ENCODE results near the gene TEX54.

DNA sequence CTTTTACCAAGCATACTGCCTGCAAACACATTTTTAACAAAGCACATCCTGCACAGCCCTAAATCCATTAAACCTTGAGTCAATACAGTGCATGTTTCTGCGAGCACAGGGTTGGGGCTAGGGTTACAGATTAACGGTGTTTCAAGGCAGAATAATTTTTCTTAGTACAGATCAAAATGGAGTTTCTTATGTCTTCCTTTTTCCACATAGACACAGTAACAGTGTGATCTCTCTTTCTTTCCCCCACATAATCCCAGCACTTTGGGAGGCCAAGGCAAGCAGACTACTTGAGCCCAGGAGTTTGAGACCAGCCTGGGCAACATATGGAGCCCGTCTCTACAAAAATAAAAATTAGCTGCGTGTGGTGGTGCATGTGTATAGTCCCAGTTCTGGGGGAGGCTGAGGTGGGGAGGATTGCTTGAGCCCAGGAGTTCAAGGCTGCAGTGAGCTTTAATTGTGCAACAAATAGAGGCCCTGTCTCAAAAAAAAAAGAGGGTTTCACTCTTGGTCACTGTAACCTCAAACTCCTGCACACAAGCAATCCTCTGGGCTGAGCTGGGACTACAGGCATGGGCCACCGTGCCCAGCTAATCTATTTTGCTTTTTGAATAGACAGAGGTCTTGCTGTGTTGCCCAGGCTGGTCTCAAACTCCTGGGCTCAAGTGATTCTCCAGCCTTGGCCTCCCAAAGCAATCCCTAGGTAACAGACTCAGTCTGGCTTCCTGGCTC lies 28.4 kb upstream of the TEX54 start:
- TF ChIP-seq, protein P1, sequence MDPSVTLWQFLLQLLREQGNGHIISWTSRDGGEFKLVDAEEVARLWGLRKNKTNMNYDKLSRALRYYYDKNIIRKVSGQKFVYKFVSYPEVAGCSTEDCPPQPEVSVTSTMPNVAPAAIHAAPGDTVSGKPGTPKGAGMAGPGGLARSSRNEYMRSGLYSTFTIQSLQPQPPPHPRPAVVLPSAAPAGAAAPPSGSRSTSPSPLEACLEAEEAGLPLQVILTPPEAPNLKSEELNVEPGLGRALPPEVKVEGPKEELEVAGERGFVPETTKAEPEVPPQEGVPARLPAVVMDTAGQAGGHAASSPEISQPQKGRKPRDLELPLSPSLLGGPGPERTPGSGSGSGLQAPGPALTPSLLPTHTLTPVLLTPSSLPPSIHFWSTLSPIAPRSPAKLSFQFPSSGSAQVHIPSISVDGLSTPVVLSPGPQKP (IDR thresholded peaks at IDR 0.05; ENCODE audit: low read depth, low read length), result no peak
- TF ChIP-seq, protein P2, sequence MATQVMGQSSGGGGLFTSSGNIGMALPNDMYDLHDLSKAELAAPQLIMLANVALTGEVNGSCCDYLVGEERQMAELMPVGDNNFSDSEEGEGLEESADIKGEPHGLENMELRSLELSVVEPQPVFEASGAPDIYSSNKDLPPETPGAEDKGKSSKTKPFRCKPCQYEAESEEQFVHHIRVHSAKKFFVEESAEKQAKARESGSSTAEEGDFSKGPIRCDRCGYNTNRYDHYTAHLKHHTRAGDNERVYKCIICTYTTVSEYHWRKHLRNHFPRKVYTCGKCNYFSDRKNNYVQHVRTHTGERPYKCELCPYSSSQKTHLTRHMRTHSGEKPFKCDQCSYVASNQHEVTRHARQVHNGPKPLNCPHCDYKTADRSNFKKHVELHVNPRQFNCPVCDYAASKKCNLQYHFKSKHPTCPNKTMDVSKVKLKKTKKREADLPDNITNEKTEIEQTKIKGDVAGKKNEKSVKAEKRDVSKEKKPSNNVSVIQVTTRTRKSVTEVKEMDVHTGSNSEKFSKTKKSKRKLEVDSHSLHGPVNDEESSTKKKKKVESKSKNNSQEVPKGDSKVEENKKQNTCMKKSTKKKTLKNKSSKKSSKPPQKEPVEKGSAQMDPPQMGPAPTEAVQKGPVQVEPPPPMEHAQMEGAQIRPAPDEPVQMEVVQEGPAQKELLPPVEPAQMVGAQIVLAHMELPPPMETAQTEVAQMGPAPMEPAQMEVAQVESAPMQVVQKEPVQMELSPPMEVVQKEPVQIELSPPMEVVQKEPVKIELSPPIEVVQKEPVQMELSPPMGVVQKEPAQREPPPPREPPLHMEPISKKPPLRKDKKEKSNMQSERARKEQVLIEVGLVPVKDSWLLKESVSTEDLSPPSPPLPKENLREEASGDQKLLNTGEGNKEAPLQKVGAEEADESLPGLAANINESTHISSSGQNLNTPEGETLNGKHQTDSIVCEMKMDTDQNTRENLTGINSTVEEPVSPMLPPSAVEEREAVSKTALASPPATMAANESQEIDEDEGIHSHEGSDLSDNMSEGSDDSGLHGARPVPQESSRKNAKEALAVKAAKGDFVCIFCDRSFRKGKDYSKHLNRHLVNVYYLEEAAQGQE (IDR thresholded peaks at IDR 0.05), result no peak
- TF ChIP-seq, protein P3, sequence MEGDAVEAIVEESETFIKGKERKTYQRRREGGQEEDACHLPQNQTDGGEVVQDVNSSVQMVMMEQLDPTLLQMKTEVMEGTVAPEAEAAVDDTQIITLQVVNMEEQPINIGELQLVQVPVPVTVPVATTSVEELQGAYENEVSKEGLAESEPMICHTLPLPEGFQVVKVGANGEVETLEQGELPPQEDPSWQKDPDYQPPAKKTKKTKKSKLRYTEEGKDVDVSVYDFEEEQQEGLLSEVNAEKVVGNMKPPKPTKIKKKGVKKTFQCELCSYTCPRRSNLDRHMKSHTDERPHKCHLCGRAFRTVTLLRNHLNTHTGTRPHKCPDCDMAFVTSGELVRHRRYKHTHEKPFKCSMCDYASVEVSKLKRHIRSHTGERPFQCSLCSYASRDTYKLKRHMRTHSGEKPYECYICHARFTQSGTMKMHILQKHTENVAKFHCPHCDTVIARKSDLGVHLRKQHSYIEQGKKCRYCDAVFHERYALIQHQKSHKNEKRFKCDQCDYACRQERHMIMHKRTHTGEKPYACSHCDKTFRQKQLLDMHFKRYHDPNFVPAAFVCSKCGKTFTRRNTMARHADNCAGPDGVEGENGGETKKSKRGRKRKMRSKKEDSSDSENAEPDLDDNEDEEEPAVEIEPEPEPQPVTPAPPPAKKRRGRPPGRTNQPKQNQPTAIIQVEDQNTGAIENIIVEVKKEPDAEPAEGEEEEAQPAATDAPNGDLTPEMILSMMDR (IDR thresholded peaks at IDR 0.05), result no peak
- TF ChIP-seq, protein P4, sequence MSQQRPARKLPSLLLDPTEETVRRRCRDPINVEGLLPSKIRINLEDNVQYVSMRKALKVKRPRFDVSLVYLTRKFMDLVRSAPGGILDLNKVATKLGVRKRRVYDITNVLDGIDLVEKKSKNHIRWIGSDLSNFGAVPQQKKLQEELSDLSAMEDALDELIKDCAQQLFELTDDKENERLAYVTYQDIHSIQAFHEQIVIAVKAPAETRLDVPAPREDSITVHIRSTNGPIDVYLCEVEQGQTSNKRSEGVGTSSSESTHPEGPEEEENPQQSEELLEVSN (IDR thresholded peaks at IDR 0.05; ENCODE audit: borderline replicate concordance, low read depth), result no peak
- TF ChIP-seq SMC3 (IDR thresholded peaks at IDR 0.05) (no peak), ZNF302 (CRISPR knock-in tag; IDR thresholded peaks at IDR 0.05) (no peak), EP300 (IDR thresholded peaks at IDR 0.05) (no peak), CEBPB (IDR thresholded peaks at IDR 0.05) (0 out of 4 replicates have a peak, but pooled peaks of 1 of the 2 experiments have one; percentile 8), POLR2A (IDR thresholded peaks at IDR 0.05; ENCODE audit: low read length) (no peak), RAD21 (conservative IDR thresholded peaks at IDR 0.05 in 1 of 2, IDR thresholded peaks at IDR 0.05 in 1 of 2) (no peak)
